K562 (cell line): ENCODE measurements around the gene CCDC183. TPM values are rescaled to one million over a fixed set of nuclear protein-coding genes. Genes with fewer than 3 reads are reported as not detected.

Experiments
- BACH1 ChIP-seq: fragments of 200-800 bp; sonication (Bioruptor generic); IDR thresholded peaks from 2 replicates; pipeline ENCODE4 v1.6.1; 2016; ENCODE audit warnings: missing genetic modification characterization, missing compliant biosample characterization
- CBX2 ChIP-seq: fragments of 200-600 bp; sonication (generic); IDR thresholded peaks from one replicate; pipeline ENCODE4 v1.6.1; 2012; ENCODE audit warnings: mild to moderate bottlenecking, low read length, inconsistent platforms; ENCODE audit not compliant: insufficient read depth, poor library complexity, severe bottlenecking
- CHCHD3 ChIP-seq: fragments of 250-450 bp; sonication (Bioruptor Pico); IDR thresholded peaks from 2 replicates; pipeline ENCODE4 v2.1.2; 2022; ENCODE audit warnings: mild to moderate bottlenecking
- CUX1 ChIP-seq: fragments of 200-800 bp; sonication (Bioruptor generic); IDR thresholded peaks from 2 replicates; pipeline ENCODE4 v1.6.1; 2016; ENCODE audit warnings: missing genetic modification characterization, missing compliant biosample characterization
- E2F3 ChIP-seq: fragments of 250-450 bp; sonication (Bioruptor Pico); IDR thresholded peaks from 2 replicates; pipeline ENCODE4 v1.4.0; 2020; ENCODE audit warnings: mild to moderate bottlenecking
- FOXJ3 ChIP-seq: sonication (generic); formaldehyde crosslinking; IDR thresholded peaks from 2 replicates; pipeline ENCODE4 v1.4.0; 2020; ENCODE audit warnings: mild to moderate bottlenecking, missing genetic modification reagents
- HINFP ChIP-seq: fragments of 450-650 bp; conservative IDR thresholded peaks from 2 replicates; pipeline ENCODE4 v1.6.1; 2016; ENCODE audit warnings: missing genetic modification characterization, low read depth, mild to moderate bottlenecking, control low read depth, missing compliant biosample characterization
- ILK ChIP-seq: fragments of 450-650 bp; IDR thresholded peaks from 2 replicates; pipeline ENCODE4 v1.6.1; 2016; ENCODE audit warnings: missing genetic modification characterization, low read depth, mild to moderate bottlenecking, missing compliant biosample characterization, moderate library complexity, borderline replicate concordance
- NFATC3 ChIP-seq: fragments of 450-650 bp; IDR thresholded peaks from 2 replicates; pipeline ENCODE4 v1.6.1; 2017; ENCODE audit warnings: mild to moderate bottlenecking
- NR1H2 ChIP-seq: sonication (generic); formaldehyde crosslinking; IDR thresholded peaks from 2 replicates; pipeline ENCODE4 v1.4.0; 2020; ENCODE audit warnings: mild to moderate bottlenecking, missing genetic modification reagents
- PML ChIP-seq: IDR thresholded peaks from 2 replicates; pipeline ENCODE4 v1.6.1; 2012; ENCODE audit warnings: low read length, inconsistent platforms
- SMARCB1 ChIP-seq: IDR thresholded peaks from 2 replicates; pipeline ENCODE4 v1.6.1; 2011; ENCODE audit warnings: improper control_type of control experiment, low read depth; ENCODE audit not compliant: insufficient read length
- SP1 ChIP-seq: sonication (generic); formaldehyde crosslinking; IDR thresholded peaks from 2 replicates; pipeline ENCODE4 v1.8.1; 2022; ENCODE audit warnings: mild to moderate bottlenecking, missing genetic modification reagents
- ZC3H11A ChIP-seq: IDR thresholded peaks from 2 replicates; pipeline ENCODE4 v1.6.1; 2012; ENCODE audit warnings: low read depth, low read length, improper control_type of control experiment
- ZNF124 ChIP-seq: sonication (generic); formaldehyde crosslinking; IDR thresholded peaks from 2 replicates; pipeline ENCODE4 v1.8.1; 2022; ENCODE audit warnings: missing genetic modification reagents
- ZNF134 ChIP-seq: fragments of 250-450 bp; sonication (Bioruptor Pico); conservative IDR thresholded peaks from 2 replicates; pipeline ENCODE4 v1.4.0; 2020
- ZNF165 ChIP-seq: fragments of 250-450 bp; sonication (Bioruptor Pico); IDR thresholded peaks from 2 replicates; pipeline ENCODE4 v1.4.0; 2020; ENCODE audit warnings: borderline replicate concordance
- ZNF57 ChIP-seq: fragments of 450-650 bp; formaldehyde crosslinking; IDR thresholded peaks from 2 replicates; pipeline ENCODE4 v1.4.0; 2020; ENCODE audit warnings: mild to moderate bottlenecking, moderate library complexity
- ZNF584 ChIP-seq: fragments of 200-800 bp; sonication (Bioruptor generic); IDR thresholded peaks from 2 replicates; pipeline ENCODE4 v1.6.1; 2016; ENCODE audit warnings: low read depth, mild to moderate bottlenecking, missing genetic modification characterization, missing compliant biosample characterization
- polyA plus RNA-seq, 8 experiments: library from polyadenylated mRNA; depleted of rRNA in 4 of 8; stranded (reverse) in 5 of 8; unstranded in 3 of 8; fragments of >200 nt; fragmentation: Nextera tagmentation in 2 of 8; fragmentation: Illumina TruSeq in 1 of 8; extraction: Ambion mirVana in 2 of 8; extraction: Trizol in 1 of 8; gene quantifications; 2 replicates each; pipeline versions ENCODE4 v1.2.1 to v1.2.3, GENCODE V29; 2011 to 2014; ENCODE audit warnings: inconsistent platforms in 1 of 8, missing spikeins in 1 of 8
- total RNA-seq, 7 experiments: library from RNA; depleted of rRNA in 6 of 7; stranded (reverse); fragments of >200 nt in 6 of 7; fragmentation: Illumina TruSeq in 2 of 7; extraction: Trizol in 2 of 7; gene quantifications; 2 replicates each; pipeline versions ENCODE4 v1.2.1 to v1.2.3, GENCODE V29; 2011 to 2021; ENCODE audit warnings: low replicate concordance in 1 of 7
- TF ChIP-seq, protein P1 (sequence below): fragments of 450-650 bp; IDR thresholded peaks from 2 replicates; pipeline ENCODE4 v1.7.0; 2016; ENCODE audit warnings: borderline replicate concordance

The CCDC183 gene
- total and polyA plus RNA-seq, 9 of the 15 experiments (the other 6 are each of a cell fraction or from before 2014, with no cell fraction given): 0.21 to 0.60 (median 0.29) TPM; not detected in 4

- TF ChIP-seq ZNF165 (CRISPR knock-in tag) (no peak), SP1 (CRISPR knock-in tag) (peak; percentile 87), ZNF124 (CRISPR knock-in tag) (no peak), SMARCB1 (no peak), CUX1 (CRISPR knock-in tag) (no peak), ZNF134 (CRISPR knock-in tag) (no peak), ZNF584 (CRISPR knock-in tag) (no peak), HINFP (no peak), ZC3H11A (no peak), FOXJ3 (CRISPR knock-in tag) (no peak), E2F3 (CRISPR knock-in tag) (0 out of 2 replicates have a peak, but pooled peaks have one; percentile 18), CBX2 (no peak), ZNF57 (CRISPR knock-in tag) (no peak), CHCHD3 (CRISPR knock-in tag) (no peak), NFATC3 (no peak), PML (peak; percentile 50; the same call in 1 of the 2 replicates), NR1H2 (CRISPR knock-in tag) (no peak), ILK (tag) (no peak), BACH1 (tag) (no peak)
- TF ChIP-seq, protein P1, sequence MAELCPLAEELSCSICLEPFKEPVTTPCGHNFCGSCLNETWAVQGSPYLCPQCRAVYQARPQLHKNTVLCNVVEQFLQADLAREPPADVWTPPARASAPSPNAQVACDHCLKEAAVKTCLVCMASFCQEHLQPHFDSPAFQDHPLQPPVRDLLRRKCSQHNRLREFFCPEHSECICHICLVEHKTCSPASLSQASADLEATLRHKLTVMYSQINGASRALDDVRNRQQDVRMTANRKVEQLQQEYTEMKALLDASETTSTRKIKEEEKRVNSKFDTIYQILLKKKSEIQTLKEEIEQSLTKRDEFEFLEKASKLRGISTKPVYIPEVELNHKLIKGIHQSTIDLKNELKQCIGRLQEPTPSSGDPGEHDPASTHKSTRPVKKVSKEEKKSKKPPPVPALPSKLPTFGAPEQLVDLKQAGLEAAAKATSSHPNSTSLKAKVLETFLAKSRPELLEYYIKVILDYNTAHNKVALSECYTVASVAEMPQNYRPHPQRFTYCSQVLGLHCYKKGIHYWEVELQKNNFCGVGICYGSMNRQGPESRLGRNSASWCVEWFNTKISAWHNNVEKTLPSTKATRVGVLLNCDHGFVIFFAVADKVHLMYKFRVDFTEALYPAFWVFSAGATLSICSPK: no peak
Observed at GRCh38 chr9:136849038-136849959, 53.2 kb downstream of the CCDC183 start, which contains the start of gene PHPT1 (continued).
